NCI-H82 treated with DMSO at 0.1 percent for 48 hours (cell line): Measurements from ENCODE around the gene B4GALNT3.

ENCODE experiments used
- DNase-seq: peaks from one replicate; lab custom pipeline; 2025; ENCODE audit not compliant: unreplicated experiment; lab: John Stamatoyannopoulos, UW

B4GALNT3 gene

GRCh38 chr12:537772-538171 lies 78.0 kb downstream of the B4GALNT3 start:
- no peak for DNase-seq

DNA sequence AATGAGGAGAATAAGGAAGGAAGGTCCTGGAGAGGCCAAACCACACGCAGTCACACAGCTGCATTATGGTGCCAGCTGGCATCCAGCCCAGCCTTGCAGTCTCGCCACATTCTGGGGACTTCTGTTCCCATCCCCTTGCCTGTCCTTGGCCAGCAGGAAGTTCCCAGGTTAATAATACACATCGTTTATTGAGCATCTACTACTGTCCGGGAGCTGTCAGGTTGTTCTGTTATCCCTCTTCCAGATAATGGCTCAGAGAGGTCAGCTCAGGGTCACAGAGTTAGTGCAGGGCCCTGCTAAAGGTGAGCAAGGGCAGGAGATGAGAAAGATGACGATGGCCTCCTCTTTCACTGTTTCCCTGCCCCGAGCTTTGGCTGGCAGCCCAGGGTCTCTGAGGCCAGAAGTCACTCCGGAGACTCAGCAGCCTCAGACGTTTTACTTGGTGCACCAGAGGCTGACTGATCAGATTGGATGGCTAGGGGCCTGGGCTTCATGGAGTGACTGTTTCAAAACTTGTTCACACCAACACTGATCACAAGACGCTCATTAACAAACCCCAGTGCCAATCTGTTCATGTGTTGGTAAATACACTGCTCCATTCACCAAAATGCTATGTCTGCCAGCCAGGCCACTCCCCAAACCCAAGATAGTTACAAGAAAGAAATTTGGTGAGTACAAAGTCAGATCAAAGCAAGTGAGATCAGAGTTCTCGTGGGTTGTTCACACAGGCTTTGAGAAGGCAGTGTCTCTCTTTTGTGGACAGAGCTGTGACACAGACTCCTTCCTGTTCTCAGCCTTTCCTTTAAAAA lies 79.2 kb downstream of the B4GALNT3 start:
- DNase-seq = no peak

DNA sequence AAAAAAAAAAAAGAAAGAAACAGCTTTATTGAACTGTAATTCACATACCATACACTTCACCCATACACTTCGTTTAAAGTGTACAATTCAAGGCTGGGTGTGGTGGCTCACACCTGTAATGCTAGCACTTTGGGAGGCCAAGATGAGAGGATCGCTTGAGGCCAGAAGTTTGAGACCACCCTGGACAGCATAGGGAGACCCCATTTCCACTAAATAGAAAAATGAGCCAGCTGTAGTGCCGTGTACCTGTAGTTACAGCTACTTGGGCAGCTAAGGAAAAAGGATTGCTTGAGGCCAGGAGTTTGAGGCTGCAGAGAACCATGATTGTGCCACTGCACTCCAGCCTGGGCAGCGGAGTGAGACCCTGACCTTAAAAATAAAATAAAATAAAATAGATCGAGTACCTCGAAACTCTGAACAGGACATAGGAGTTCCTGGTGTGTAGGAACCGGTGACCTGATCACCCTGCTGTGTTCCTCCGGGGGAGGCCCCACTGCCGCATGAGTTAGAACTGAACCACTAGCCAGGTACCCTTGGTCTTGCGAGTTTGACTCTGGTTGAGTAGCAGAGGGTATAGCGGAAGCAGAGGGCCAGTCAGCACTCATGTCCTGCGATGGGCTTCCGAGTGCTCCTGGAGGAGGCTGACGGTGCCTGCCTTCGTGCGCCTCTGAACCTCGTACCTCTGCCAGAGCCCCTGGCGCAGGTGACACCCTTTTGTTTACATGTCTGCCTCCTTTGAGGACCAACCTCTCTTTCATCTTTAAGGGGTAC lies 80.0 kb downstream of the B4GALNT3 start:
- no peak for DNase-seq

DNA sequence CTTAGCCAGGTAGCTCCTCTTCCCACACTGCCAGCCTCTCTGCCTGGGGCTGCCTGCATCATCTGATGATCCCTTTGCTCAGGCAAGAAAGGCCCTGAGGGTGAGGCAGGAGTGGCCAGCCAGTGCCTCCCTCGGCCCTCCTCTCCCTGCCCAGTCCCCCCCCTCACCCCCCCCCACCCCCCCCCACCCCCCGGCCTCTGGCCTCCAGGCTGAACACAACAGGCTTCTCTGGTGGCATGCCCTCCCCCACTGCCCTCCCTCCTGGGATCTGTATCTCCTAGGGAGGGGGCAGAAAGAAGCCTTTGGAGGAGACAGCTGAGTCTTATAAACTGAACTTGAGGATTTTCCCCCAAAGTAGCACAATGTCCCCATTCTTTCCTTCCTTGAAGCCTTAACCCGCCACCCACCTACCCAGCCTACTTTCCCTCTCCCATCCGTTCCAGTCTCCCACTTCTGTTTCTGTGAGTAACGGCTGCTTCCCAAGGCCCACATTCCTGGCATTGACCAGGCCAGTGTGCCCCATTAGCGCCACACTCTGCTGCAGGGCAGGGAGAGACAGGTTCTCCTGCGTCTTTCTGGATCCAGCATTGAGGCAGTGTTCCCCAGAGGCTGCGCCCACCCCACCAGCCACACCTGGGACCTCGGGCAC lies 82.1 kb downstream of the B4GALNT3 start:
- DNase-seq = no peak

DNA sequence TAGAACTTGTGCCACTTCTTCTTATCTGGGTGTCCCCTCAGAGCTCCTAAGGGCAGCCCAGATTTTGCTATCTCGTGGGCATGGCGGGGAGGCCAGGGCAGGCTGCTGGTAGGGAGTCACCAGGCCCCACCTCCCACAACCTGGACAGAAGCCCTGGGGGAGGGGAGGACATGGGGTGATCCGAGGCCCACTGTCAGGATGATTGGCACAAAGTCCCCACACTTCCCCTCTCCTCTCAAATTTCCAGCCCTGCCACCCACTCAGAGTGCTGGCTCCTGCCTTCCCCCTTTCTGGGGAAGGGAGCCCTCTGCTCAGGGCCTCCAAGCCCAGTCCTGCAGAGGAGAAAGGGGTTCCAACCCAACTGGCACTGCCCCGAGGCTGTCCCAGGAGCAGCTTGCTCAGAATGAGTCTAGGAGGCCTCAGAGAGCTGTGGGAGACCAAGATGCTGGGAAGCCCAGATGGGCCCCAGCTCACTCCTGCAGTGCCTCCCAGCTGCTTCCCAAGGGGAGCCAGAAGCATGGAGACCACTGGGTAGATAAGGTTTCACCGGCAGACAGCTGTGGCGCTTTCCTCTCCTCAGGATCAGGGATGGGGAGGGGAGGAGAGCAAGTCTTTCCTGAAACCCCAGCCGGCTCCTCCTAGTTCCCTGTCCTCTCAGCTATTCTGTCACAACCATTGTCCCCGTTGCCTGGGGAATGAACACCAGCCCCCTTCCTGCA lies 82.8 kb downstream of the B4GALNT3 start:
- DNase-seq = no peak

- DNase-seq = no peak
Observed at GRCh38 chr12:543114-543451, 83.3 kb downstream of the B4GALNT3 start.

DNA sequence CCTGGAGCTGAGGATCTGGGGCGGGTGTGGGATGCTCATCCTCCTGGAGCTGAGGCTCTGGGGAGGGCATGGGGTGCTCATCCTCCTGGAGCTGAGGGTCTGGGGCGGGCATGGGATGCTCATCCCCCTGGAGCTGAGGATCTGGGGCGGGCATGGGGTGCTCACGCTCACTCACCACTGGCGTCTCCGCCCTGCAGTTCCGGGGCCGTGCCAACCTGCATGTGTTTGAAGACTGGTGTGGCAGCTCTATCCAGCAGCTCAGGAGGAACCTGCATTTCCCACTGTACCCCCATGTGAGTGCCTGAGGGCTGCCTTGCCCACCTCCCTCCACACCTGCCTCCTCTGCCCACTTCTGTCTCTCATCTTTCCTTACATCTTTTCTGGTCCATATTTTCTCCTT lies 84.4 kb downstream of the B4GALNT3 start:
- DNase-seq = no peak

- DNase-seq = no peak
Observed at GRCh38 chr12:544941-545635, 85.3 kb downstream of the B4GALNT3 start.

DNA sequence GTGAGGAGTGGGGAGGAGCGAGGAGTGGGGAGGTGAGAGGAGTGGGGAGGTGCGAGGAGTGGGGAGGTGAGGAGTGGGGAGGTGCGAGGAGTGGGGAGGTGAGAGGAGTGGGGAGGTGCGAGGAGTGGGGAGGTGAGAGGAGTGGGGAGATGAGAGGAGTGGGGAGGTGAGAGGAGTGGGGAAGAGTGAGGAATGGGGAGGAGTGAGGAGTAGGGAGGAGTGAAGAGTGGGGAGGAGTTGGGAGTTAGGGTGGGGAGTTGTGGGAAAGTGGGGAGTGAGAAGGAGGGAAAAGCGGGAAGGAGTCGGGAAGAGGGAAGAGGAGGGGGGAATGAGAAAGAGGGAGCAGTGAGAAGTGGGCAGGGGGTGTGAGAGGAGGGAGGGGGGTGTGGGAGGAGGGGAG lies 86.1 kb downstream of the B4GALNT3 start:
- DNase-seq = no peak

- no peak for DNase-seq
Observed at GRCh38 chr12:546265-546919, 86.7 kb downstream of the B4GALNT3 start.

DNA sequence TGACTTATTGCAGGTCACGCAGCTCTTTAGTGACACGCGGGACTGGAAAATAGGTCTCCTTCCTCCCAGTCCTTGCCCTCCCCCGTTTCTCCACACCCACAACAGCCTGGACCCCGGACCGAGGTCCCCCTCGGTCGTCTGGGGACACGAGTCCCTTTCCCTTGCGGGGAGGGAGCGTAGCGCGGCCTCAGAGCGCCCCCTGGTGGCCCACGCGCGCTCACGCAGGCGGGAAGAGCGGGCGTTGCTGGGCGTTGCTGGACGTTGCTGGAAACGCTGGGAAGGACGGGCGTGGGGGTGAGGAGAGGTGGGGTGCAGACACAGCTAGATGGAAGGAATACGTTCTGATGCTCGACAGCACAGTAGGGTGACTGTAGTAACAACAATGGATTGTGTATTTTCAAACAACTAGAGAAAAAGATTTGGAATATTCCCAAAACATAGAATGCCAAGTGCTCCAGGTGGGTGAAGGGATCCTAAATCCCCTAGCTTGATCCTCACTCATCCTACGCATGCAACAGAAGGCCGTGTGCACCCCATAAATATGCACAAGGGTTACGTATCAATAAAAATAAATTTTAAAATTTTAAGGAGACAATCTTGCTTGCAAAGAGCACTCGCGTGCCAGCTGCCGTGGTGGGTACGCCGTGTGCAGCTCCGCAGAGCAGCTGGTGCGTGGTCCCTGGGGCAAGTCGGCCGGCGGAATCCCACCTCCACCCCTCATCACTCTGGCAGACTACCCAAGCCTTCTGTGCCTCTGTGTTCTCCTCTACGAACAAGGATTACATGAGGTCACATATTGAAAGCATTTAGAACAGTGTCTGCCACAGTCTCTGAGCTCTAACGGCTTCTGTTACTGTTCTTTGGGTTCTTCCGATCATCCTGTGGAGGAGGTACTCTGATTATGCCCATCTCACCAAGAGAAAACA lies 87.4 kb downstream of the B4GALNT3 start:
- DNase-seq = peak; percentile 6

- DNase-seq = no peak
Observed at GRCh38 chr12:547883-548470, 88.2 kb downstream of the B4GALNT3 start.

- DNase-seq = no peak
Observed at GRCh38 chr12:549476-550082, 89.8 kb downstream of the B4GALNT3 start.

DNA sequence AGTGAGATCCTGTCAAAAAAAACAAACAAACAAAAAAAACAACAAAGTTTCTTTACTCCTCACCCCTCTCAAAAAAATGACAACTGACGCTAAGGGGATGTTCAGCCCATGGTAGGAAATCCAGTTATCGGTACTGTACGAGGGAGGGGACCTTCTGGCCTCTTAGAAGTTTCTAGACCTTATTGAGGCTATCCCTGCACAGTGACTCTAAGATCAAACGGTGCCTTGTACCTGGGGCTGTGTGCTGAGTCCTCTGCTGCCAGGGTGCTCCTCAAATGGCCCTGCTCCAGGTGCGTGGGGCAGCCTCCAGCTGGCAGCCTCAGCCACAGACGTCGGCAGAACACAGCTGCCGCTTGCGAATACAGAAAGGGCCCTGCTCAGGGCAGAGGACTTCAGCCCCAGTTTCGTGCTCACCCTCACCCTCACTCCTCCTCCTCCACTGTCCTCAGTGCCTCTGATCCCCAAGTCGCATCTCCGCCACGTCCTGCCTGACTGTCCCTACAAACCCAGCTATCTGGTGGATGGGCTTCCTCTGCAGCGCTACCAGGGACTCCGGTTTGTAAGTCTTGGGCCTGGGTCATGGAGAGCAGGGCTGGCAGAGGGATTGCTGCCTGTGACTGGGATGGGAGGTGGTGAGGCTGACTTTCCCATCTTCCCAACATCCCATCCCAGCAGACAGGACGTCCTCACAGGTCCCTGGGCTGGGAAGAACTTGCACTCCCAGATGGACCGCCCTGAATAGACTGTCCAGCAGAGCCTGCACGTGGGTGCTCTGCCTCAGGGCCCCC lies 90.9 kb downstream of the B4GALNT3 start:
- DNase-seq = no peak

DNA sequence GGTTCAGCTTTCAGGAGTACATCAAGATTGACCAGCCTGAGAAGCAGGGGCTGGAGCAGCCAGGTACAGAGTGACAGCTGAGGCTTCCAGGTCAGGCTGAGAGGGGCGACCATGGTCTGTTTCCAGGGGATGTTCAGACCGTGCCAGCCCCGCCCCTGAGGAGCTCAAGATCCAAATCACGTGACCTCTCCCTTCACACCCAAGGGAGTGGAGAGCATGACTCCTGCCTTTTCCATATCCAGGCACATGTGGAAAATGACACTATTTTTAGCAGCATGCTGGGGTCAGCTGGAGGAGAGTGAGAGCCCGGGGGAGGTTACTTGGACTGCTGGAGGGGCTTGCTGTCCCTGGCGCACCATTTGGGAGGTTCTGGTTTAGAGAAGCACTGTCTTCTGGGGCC lies 92.7 kb downstream of the B4GALNT3 start:
- no peak for DNase-seq

DNA sequence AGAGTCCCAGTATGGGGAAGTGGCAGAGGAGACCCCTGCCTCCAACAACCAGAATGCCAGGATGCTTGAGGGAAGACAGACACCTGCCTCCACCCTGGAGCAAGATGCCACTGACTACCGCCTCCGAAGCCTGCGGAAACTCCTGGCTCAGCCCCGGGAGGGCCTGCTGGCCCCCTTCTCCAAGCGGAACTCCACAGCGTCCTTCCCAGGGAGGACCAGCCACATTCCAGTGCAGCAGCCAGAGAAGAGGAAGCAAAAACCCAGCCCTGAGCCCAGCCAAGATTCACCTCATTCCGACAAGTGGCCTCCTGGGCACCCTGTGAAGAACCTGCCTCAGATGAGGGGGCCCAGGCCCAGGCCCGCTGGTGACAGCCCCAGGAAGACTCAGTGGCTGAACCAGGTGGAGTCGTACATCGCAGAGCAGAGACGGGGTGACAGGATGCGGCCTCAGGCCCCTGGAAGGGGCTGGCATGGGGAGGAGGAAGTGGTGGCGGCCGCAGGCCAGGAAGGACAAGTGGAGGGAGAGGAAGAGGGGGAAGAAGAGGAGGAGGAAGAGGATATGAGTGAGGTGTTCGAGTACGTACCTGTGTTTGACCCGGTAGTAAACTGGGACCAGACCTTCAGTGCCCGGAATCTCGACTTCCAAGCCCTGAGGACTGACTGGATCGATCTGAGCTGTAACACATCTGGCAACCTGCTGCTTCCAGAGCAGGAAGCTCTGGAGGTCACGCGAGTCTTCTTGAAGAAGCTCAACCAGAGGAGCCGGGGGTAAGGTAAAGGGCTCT lies 93.7 kb downstream of the B4GALNT3 start:
- no peak for DNase-seq

DNA sequence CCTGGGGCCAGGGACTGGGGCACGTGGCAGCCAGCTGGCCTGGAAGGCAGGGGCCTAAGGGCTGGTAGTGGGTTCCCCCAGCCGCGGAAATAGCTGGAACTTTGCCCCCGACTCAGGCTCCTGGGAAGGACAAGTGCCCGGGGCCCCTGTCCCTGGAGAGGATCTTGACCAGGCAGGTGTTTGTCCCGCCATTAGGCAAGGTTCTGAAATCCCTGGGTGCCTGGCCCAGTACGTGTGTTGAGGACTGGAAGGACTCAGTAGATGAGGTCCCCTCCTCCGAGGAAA lies 94.2 kb downstream of the B4GALNT3 start:
- DNase-seq = no peak
